ENCODE results near the gene PLEKHG5.

PLEKHG5 gene

GRCh38 chr1:6498576-6499111 lies 7.2 kb upstream of the PLEKHG5 start:
- POLR2A ChIA-PET = interaction anchor here (0.9 to 1.6 kb wide), 3 partner anchors 8 to 10 kb away, joined by 4 to 5 read pairs (median 4); partner anchors contain the start of gene PLEKHG5
- CTCF ChIA-PET = interaction anchor here (1.4 to 2.5 kb wide), 2 partner anchors 8 to 25 kb away, joined by 6 to 9 read pairs; no protein-coding TSS in a partner anchor
- no peak for DNase-seq (ENCODE audit: extremely low spot score)
- TF ChIP-seq SUZ12 (IDR thresholded peaks at IDR 0.05) (no peak), ARNT (IDR thresholded peaks at IDR 0.05) (no peak), CTBP1 (IDR thresholded peaks at IDR 0.05; ENCODE audit: borderline replicate concordance) (no peak), FOXK2 (IDR thresholded peaks at IDR 0.05) (no peak), PKNOX1 (IDR thresholded peaks at IDR 0.05) (no peak), FOXM1 (IDR thresholded peaks at IDR 0.05; ENCODE audit: borderline replicate concordance) (no peak), ELF4 (IDR thresholded peaks at IDR 0.05) (no peak), LEF1 (IDR thresholded peaks at IDR 0.05; ENCODE audit: borderline replicate concordance) (no peak), TARDBP (IDR thresholded peaks at IDR 0.05) (no peak), SP1 (IDR thresholded peaks at IDR 0.05) (no peak), FOXA1 (IDR thresholded peaks at IDR 0.05) (no peak), BHLHE40 (IDR thresholded peaks at IDR 0.05; ENCODE audit: borderline replicate concordance) (no peak), HDGF (IDR thresholded peaks at IDR 0.05; ENCODE audit: borderline replicate concordance) (no peak), L3MBTL2 (conservative IDR thresholded peaks at IDR 0.05) (no peak)

- POLR2A ChIA-PET = interaction anchor here (0.9 to 1.6 kb wide), 3 partner anchors 7 to 11 kb away, joined by 4 to 5 read pairs (median 4); partner anchors contain the start of gene PLEKHG5
- TF ChIP-seq ELF4 (IDR thresholded peaks at IDR 0.05) (no peak), ARNT (IDR thresholded peaks at IDR 0.05) (no peak), CTBP1 (IDR thresholded peaks at IDR 0.05; ENCODE audit: borderline replicate concordance) (no peak), L3MBTL2 (conservative IDR thresholded peaks at IDR 0.05) (no peak), LEF1 (IDR thresholded peaks at IDR 0.05; ENCODE audit: borderline replicate concordance) (no peak), FOXK2 (IDR thresholded peaks at IDR 0.05) (no peak), TARDBP (IDR thresholded peaks at IDR 0.05) (no peak), SP1 (IDR thresholded peaks at IDR 0.05) (no peak), FOXM1 (IDR thresholded peaks at IDR 0.05; ENCODE audit: borderline replicate concordance) (no peak), HDGF (IDR thresholded peaks at IDR 0.05; ENCODE audit: borderline replicate concordance) (no peak), BHLHE40 (IDR thresholded peaks at IDR 0.05; ENCODE audit: borderline replicate concordance) (no peak), NFRKB (IDR thresholded peaks at IDR 0.05) (no peak), PKNOX1 (IDR thresholded peaks at IDR 0.05) (no peak)
- CTCF ChIA-PET = interaction anchor here (1.4 kb wide), 1 partner anchor 26 kb away, joined by 6 read pairs; no protein-coding TSS in a partner anchor
- no peak for DNase-seq (ENCODE audit: extremely low spot score)
Measured at GRCh38 chr1:6497867-6498575, 6.6 kb upstream of the PLEKHG5 start.

- TF ChIP-seq BHLHE40 (IDR thresholded peaks at IDR 0.05; ENCODE audit: borderline replicate concordance) = no peak
- TF ChIP-seq FOXK2 (IDR thresholded peaks at IDR 0.05) = no peak
- TF ChIP-seq FOXM1 (IDR thresholded peaks at IDR 0.05; ENCODE audit: borderline replicate concordance) = peak; percentile 16; the same call in 1 of the 2 replicates
- CTCF ChIA-PET = no interaction called here
- POLR2A ChIA-PET = no interaction called here
- peak; percentile 79 for DNase-seq (ENCODE audit: extremely low spot score)
Measured at GRCh38 chr1:6497215-6497866, 5.9 kb upstream of the PLEKHG5 start.

GRCh38 chr1:6496890-6497214 lies 5.4 kb upstream of the PLEKHG5 start:
- TF ChIP-seq TARDBP (IDR thresholded peaks at IDR 0.05) = no peak
- TF ChIP-seq ZNF384 (IDR thresholded peaks at IDR 0.05) = no peak
- no peak for TF ChIP-seq SUZ12 (IDR thresholded peaks at IDR 0.05)
- no peak for TF ChIP-seq HDGF (IDR thresholded peaks at IDR 0.05; ENCODE audit: borderline replicate concordance)
- TF ChIP-seq FOXM1 (IDR thresholded peaks at IDR 0.05; ENCODE audit: borderline replicate concordance) = no peak
- TF ChIP-seq L3MBTL2 (conservative IDR thresholded peaks at IDR 0.05) = no peak
- ChIA-PET POLR2A (no interaction called here), CTCF (no interaction called here)

GRCh38 chr1:6496365-6496721 lies 4.9 kb upstream of the PLEKHG5 start:
- DNase-seq (ENCODE audit: extremely low spot score) = no peak
- POLR2A ChIA-PET = no interaction called here
- CTCF ChIA-PET = no interaction called here
- TF ChIP-seq L3MBTL2 (conservative IDR thresholded peaks at IDR 0.05) (no peak), HDGF (IDR thresholded peaks at IDR 0.05; ENCODE audit: borderline replicate concordance) (no peak), FOXA1 (IDR thresholded peaks at IDR 0.05) (no peak)

More at GRCh38 chr1:6496890-6497214, 5.4 kb upstream of the PLEKHG5 start:
- DNase-seq (ENCODE audit: extremely low spot score) = no peak

- TF ChIP-seq FOXK2 (IDR thresholded peaks at IDR 0.05) (no peak), SUZ12 (IDR thresholded peaks at IDR 0.05) (no peak), LEF1 (IDR thresholded peaks at IDR 0.05; ENCODE audit: borderline replicate concordance) (no peak), FOXM1 (IDR thresholded peaks at IDR 0.05; ENCODE audit: borderline replicate concordance) (no peak)
- CTCF ChIA-PET = no interaction called here
- POLR2A ChIA-PET = no interaction called here
- DNase-seq (ENCODE audit: extremely low spot score) = no peak
Measured at GRCh38 chr1:6495540-6496364, 4.3 kb upstream of the PLEKHG5 start.

All from HEK293T (cell line).